GM19468 (cell line): ENCODE results near the gene PPP2R5C.
"Not testable (repeated sequence)": the region's sequence is repeated elsewhere in the genome, so short reads cannot be mapped to it uniquely, and the experiment has no call there.

Experiments used
- ATAC-seq: cut with Tn5 transposase; IDR thresholded peaks from one replicate; pipeline ENCODE4 v1.9.1; 2021; ENCODE audit warnings: mild to moderate bottlenecking, moderate library complexity, moderate number of reproducible peaks; ENCODE audit not compliant: unreplicated experiment; ENCODE audit errors: extremely low read depth

Gene PPP2R5C

DNA sequence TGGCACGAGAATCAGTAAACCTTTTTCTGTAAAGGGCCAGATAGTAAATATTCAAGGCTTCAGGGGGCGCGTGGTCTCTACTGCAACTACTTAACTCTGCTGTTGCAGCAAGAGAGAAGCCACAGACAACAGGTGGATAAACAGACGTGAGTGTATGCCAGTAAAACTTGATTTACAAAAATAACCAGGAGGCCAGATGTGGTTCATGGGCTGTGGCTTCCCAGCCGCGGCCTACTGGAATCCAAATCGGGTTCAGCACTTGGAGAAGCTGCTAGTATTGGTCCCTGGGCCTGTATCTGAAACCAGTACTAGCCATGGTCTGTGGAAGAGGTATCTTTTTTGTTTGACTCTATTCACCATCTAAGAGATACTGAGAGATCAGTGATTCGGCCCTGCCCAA, 13.3 kb downstream of the PPP2R5C start:
- no peak for ATAC-seq

DNA sequence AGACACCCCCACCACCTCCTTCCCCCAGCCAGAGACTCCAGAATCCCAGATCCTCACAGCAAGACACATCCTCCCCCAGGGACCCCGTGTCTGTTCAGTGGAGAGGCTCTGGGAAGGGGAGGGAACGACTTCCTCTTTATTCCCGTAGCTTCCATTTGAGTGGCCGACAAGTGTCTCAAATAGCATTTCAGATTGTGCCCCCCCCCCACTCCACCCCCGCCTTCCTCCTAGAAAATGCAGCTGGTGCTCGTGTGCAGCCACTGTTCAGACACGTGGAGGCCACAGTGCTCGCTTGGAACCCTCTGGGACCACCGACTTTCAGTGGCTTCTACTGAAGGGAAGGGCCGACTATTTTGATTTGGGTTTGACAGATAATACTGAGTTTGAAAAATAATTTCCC, 14.3 kb downstream of the PPP2R5C start:
- ATAC-seq = no peak

DNA sequence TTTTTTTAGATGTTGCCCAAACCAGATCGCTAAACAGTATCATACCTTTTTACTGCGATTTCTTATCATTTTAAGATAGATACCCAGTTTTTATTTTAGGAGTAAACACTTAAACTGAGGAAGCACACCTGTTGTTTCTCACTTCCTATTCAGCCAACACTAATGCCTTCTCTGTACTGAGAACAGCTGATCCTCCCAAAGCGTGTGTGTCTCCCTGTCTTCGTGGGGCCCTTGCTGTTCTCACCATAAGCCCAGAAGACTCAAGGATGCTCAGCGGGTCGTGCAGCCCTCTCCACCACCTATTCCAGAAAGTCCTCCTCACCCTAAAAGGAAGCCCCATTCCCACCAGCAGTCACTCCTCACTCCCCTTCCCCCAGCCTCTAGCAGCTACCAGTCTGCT, 14.8 kb downstream of the PPP2R5C start:
- ATAC-seq = no peak

DNA sequence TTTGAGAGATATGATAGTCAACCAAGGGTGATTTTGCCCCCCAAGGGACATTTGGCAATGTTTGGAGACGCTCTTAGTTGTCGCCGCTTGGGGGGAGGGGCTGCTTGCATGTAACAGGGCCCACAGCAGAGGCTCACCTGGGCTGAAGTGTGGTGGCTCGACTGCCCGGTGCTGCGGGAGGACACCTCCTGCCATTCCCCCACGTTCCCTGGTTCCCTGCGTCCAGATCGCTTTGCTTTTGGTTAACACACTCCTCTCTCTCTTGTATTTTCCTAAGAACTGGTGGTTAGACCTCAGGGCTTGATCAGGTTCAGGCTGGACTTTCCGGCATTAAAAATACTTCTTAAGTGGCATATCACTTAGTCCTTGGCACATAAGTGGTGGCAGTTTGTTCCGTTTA, 18.9 kb downstream of the PPP2R5C start:
- ATAC-seq = no peak

DNA sequence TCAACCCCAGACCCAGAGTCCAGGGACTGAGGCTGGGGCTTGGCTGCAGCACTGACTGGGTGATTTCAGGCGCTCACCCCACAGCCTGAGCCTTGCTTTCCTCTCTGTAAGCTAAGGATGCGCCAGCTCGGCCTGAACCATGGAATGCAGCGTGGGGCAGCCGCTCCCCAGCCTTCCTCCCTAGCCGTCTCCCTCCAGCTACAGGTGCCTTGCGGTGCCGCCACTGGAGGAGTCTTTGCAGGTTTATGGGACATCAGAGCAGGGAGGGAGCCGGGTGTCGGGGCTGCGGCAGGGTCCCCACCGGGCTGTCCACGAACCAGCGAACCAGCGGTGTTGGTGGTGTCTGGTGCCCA, 19.4 kb downstream of the PPP2R5C start:
- no peak for ATAC-seq

DNA sequence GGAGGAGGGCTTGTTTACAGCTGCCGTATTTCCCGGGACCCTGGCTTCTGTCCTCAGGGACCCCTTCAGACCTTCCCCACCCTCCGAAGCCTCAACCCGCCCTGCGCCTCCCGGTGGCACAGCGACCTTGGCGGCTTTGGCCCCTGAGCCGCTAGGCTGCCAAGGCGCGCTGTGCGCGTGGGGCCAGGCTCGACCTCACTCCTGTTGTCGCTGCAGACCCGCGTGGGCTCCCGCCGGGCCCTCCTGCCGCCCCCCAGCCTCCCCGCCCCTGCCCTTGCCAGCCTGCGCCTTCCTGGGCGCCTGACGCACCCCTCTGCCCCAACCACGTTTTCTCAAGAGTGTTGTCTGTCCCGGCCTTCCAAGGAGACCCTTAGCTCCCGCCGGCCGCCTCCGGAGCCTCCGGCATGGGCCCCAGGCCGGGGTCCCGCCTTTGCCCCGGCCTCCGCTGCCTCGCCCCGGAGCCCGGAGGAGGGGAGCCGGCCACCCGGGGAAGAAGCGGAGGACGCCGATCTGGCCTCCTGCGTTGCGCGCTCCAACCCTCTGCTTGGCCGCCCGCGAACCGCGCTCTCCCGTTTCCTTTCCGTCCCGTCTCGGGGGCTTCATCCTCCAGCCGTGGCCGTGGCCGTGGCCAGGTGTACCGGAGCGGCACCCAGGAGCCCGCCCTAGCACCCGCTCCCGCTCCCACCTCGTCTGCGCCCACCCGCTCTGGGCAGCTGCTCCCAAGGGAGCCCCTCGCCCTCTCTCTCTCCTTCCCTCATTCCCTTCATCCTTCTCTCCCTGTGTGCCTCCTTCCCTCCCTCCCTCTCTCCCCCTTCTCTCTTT, 19.9 kb downstream of the PPP2R5C start:
- ATAC-seq = no peak

DNA sequence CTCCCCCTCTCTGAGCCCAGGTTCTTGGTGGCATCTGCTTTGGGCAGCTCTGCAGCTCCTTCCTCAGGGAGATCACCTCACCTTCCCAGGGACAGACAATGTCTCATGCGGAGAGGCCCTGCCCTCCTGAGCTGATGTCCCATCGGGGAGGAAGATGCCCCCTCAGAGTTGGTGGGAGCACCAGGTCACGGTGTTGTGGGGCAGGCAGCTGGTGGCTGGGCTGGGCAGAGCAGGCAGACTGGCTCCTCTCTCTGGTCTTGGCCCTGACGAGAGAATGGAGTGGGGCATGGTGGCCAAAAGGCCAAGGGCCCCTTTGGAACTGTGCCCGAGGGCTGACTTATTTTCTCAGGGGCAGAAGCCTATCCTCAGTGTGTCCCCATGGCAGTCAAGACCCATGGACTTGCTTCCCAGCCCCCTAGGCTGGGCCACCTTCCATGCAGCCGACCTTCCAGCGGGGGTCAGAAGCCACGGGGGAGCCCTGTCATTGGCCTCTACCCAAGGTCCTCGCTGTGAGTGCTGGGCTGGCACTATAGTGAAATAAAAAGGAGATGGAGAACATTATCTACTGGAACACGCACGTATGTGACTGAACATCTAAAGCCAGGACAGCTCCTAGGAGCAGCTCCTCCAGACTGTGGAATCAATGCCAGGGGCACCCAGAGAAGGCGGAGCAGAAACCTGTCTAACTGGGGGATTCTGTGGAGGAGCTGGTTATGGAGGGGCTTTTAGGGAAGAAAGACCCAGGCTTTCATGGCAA, 21.9 kb downstream of the PPP2R5C start:
- no peak for ATAC-seq

DNA sequence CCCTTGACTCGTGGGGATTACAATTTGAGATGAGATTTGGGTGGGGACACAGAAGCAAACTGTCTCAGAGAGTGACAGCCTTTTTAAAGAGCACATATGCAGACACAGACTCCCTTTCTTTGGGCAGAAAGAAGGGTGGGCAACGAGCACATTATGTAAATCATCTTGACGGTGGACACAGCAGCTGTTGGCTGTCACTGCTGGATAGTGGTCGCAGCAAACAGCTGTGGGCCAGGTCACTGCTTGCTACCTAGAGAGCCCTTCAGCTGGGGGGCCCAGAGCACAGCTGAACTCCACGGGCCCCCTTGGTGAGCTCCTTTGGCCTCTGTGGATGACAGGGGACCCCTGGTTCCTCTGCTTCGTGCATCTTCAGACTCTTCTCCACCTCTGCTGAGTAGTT, 23.1 kb downstream of the PPP2R5C start:
- ATAC-seq = no peak

DNA sequence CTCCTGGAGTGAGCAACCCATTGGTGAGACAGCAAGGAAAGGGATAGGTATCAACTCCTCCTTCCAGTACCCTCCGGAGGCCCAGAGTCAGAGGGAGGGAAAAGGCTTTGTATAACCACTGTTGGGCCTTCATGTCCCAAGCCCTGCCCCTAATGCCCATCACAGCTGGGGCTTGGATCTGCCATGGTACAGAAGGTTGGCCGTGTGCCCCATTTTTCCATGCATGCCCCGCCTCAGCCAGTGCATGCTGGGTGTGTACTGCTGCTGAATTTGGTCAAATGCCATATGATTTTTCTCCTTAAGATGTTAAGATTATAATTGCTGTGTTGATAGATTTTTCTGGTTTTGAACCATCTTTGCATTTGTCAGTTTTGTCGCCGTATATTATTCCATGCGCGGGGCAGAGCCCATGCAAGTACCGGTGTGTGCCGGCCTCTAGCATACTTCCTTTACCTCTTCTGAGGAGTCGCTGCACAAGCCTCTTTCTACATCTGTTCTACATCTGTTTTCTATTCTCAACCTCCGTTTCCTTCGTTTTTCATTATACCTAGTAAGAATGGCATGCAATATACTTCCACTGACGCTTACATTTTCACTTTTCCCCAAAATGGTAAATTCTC, 26.6 kb downstream of the PPP2R5C start:
- ATAC-seq = no peak

DNA sequence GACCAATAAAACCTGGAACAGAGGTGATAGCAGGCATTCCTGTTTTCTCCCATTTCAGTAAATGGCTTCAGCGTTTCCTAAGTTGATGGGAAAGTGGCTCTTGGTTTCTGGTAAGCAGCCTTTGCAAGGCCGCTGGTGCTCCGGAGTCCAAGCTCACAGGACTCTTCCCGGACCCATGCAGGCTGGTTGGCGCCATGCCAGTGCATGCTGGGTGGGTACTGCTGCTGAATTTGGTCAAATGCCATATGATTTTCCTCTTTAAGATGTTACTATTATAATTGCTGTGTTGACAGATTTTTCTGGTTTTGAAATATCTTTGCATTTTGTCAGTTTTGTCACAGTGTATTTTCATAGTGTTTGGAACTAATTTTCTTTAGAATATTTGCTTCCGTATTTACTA, 27.7 kb downstream of the PPP2R5C start:
- no peak for ATAC-seq

DNA sequence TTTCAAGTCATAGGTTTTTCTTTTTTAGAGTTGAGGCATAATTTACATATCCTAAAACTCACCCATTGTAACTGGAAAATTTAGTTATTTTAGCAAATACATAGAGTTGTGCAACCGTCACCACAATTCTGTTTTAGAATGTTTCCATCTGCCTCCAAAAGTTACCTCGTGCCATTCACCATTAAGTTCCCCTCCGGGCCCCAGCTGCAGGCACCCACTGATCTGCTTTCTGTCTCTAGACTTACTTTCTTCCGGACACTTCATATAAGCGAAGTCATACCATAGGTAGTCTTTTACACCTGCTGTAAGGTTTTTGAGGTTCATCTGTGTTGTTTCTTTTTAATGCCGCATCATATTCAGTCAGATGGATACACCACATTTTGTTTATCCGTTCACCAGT, 28.7 kb downstream of the PPP2R5C start:
- ATAC-seq = no peak

DNA sequence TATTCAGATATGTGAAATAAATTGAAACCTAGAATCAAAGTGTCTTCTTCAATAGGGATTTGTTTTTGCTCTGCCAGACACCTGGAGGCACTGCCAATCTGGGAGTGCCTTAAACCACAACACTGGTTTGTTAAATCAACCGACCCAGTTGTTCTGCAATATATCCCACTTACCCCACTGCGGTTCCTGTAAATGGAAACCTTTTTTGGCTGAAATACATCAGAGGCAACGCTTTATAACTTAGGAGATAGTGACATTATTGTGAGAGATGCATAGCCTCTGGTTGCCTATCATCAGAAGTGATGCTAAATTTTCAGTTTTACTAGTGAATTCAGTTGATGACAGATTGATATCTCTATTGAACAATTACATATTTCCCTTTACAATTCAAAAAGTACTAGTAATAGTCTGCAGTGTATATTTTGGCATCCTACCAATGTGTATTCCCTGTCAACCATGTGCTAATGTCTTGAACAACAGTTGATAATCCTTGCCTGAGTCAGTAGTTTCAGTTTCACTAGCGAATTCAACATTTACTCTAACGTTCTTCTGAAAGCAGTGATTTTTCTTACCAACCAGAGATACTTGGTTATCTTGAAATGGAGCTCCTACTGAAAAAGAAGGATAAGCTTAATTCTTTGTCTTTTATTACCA, 30.5 kb downstream of the PPP2R5C start:
- no peak for ATAC-seq

DNA sequence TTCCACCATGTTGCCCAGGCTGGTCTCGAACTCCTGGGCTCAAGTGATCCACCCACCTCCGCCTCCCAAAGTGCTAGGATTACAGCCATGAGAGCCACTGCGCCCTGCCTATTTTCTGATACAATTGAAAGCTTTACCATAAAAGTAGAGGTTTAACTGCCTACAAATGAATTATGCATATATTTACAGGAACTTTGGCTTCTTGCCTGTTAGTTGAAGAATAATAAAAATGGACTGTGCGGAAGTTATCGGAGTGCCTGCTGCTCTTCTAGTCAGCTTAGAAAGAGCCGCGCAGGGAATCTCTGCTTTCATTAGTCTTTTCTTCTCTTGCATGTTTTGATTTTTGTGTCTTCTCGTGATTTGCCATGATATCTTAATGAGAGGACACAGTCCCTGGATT, 34.5 kb downstream of the PPP2R5C start:
- no peak for ATAC-seq

DNA sequence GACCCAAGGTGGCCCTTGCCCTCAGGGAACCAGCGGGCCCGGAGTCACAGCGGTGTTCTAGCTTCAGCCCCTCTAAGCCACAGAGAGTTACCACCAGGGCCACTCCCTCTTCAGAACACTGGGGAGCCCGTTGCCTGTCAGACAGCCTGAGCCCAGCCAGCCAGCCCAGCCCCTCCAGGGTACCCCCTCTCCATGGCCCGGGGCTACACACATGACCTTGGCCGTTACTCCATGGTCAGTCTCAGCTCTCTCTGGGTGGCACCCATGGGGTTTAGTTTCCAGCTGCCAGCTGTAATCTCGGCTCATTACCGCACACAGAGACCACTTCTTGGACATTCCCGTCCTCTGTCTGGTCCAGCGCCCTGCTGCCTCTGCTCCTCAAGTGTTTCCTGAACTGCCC, 35.0 kb downstream of the PPP2R5C start:
- ATAC-seq = no peak

DNA sequence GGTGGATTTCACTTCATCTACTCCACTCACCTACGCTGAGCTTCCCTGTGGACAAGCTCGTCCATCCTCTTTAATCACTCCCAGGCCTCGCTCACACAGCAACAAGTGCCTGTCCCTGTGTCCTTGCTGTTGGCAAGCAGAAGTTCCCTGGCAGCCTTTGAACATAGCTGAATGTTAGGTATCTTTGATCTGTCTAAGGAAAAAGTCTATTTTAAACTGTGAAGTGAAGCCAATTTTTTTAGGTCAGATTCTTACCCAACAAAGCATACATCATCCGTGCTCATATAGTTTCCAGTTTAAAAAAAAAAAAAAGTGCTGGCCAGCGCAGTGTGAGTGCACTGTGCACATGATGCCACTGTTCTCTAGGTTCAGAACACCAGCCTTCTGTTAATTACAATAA, 36.3 kb downstream of the PPP2R5C start:
- ATAC-seq = no peak

DNA sequence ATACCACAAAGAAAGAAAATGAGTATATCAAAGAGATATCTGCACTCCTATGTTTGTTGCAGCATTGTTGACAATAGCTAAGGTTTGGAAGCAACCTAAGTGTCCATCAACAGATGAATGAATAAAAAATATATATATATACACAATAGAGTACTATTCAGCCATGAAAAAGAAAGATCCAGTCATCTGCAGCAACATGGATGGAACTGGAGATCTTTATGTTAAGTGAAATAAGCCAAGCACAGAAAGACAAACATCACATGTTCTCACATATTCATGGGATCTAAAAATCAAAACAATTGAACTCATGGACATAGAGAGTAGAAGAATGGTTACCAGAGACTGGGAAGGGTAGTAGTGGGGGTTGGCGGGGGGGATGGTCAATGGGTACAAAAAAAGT, 42.9 kb downstream of the PPP2R5C start:
- not testable (repeated sequence) for ATAC-seq

DNA sequence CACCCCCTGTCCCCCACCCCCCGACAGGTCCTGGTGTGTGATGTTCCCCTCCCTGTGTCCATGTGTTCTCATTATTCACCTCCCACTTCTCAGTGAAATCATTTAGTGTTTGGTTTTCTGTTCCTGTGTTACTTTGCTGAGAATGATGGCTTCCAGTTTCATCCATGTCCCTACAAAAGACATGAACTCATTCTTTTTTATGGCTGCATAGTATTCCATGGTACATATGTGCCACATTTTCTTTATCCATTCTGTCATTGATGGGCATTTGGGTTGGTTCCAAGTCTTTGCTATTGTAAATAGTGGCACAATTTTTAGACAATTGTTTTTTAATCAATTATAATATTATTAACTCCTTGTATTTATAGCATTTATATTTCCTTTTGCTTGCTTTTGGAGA, 44.7 kb downstream of the PPP2R5C start:
- not testable (repeated sequence) for ATAC-seq

DNA sequence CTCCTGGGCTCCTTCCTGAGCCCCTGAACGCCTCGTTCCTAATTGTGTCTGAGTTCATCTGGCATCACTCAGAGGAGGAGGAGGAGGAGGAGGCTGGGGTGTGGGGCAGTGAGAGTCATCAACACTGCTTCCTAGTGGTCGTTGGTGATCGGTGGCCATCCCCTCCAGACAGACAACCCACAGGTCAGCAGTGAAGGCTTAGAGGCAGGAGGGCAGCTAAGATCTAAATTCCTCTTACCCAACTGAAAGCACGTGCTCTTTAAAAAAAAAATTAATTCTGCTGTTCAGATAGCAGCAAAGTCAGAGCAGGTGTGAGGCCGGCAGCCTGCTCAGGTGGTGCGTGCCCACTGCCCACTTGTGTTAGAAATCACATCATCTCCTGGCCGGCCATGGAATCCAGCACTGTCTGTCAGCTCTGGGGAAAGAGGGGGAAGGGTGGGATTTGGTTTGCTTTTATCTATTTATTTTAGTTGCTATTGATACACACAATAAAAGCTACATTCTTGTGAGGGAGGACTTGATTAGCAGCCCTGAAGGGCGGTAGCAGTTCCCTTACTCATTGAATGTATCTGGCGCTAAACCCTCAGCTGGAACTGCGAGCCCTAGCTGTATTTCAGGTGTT, 46.6 kb downstream of the PPP2R5C start:
- ATAC-seq = no peak

DNA sequence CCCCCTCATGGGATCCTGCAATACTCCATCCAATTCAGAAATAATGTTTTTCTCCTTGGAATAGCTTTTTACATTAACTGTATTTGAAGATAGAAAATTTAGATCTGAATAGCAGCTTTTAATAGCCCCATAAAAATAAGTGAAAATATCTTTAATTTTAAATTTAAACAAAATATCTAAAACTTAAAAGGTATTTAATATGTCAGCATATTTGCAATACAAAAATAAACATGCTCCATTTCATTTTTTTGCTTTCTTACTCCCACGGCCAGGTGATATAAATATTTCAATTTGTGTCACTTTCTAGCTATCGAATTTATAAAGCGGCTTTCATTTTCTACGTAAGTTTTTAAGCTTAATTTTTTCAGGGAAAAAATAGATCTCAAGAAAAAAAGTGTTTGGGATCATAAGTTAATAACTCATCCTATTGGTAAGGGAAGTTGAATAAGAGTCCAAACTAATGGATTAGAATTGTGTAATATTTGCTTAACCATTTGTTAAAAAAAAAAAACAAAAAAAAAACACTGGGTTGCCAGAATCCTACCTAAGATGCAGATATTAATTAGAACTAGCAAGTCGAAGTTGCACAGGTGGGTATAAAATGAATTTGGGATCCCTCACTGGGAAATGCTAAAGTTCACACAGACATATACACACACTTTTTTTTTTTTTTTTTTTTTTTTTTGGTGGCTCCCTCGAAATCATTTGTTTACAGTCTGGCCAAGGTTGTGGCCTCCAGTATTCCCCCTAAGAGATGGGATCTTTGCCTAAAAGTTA, 47.6 kb downstream of the PPP2R5C start:
- no peak for ATAC-seq
